Activated T-cell treated with anti-CD3 and anti-CD28 coated beads, Interleukin-2, amount 50 U/mL, for 72 hours (primary cell): Measurements from ENCODE around the gene POMT2. TPM values are rescaled to one million over a fixed set of nuclear protein-coding genes. Genes with fewer than 3 reads are reported as not detected.
A peak's percentile ranks its signal among the peaks of the same experiment; 100 is the strongest.
"Not testable (repeated sequence)": the region's sequence is repeated elsewhere in the genome, so short reads cannot be mapped to it uniquely, and the experiment has no call there.

Experiments
- ATAC-seq, 2 donors: fragments of 150-1000 bp; cut with Tn5 transposase; replicated peaks in 1 of 2; 2 replicates each; pipeline ENCODE4 v1.10.0; 2021; ENCODE audit warnings: moderate library complexity in 2 of 2, mild to moderate bottlenecking in 1 of 2
- DNase-seq, 2 donors: peaks; one replicate each; pipeline ENCODE4 v3.0.0; 2021 to 2022; ENCODE audit warnings: mixed read lengths in 1 of 2
- H3K27ac Mint-ChIP-seq: one replicate; pipeline ENCODE4 v1.8.0; 2022; ENCODE audit warnings: mild to moderate bottlenecking, moderate library complexity, mixed read lengths
- H3K27me3 Mint-ChIP-seq: one replicate; pipeline ENCODE4 v1.8.0; 2022; ENCODE audit warnings: low read depth, mixed read lengths
- H3K36me3 Mint-ChIP-seq, 2 donors: one replicate each; pipeline ENCODE4 v1.8.0; 2022; ENCODE audit warnings: mixed read lengths in 2 of 2, mild to moderate bottlenecking in 1 of 2; ENCODE audit not compliant: insufficient read depth in 2 of 2
- H3K4me1 Mint-ChIP-seq: one replicate; pipeline ENCODE4 v1.8.0; 2022; ENCODE audit warnings: low read depth, mixed read lengths
- H3K4me3 Mint-ChIP-seq, 2 donors: one replicate each; pipeline ENCODE4 v1.8.0; 2022; ENCODE audit warnings: mild to moderate bottlenecking in 2 of 2, mixed read lengths in 2 of 2, moderate library complexity in 2 of 2
- H3K9me3 Mint-ChIP-seq, 2 donors: one replicate each; pipeline ENCODE4 v1.8.0; 2022; ENCODE audit warnings: mixed read lengths in 2 of 2
- total RNA-seq, 2 donors: library from RNA; stranded (reverse); gene quantifications; one replicate each; pipeline ENCODE4 v1.2.3, GENCODE V29; 2022

The POMT2 gene
- total RNA-seq, 2 donors from 2014 or later, result 14.7 to 18.1 TPM

- ATAC-seq, result no peak
- no peaks in the 10 kb centered on the region for H3K36me3 Mint-ChIP-seq
- no peaks in the 10 kb centered on the region for H3K9me3 Mint-ChIP-seq
- H3K27ac Mint-ChIP-seq, result no peak overlapping the region
- H3K4me3 Mint-ChIP-seq, result peak overlapping the region; percentile 36 to 80
- no peak for DNase-seq
- H3K4me1 Mint-ChIP-seq, result peaks cover 22% of the 10 kb centered on the region
- H3K27me3 Mint-ChIP-seq, result no peaks in the 10 kb centered on the region
These were observed 1.3 kb downstream of the POMT2 start for GRCh38 chr14:77319422-77319821.

- DNase-seq, ATAC-seq, H3K27me3 Mint-ChIP-seq, H3K36me3 Mint-ChIP-seq, H3K9me3 Mint-ChIP-seq, H3K4me3 Mint-ChIP-seq, H3K27ac Mint-ChIP-seq: not testable (repeated sequence)
- H3K4me1 Mint-ChIP-seq, result peaks cover 22% of the 10 kb centered on the region
These were observed 1.9 kb downstream of the POMT2 start for GRCh38 chr14:77318756-77319155.

- no peak for ATAC-seq
- Mint-ChIP-seq H3K27me3 (no peaks in the 10 kb centered on the region), H3K36me3 (no peaks in the 10 kb centered on the region), H3K27ac (no peak overlapping the region), H3K4me3 (no peak overlapping the region), H3K9me3 (no peaks in the 10 kb centered on the region), H3K4me1 (peaks cover 22% of the 10 kb centered on the region)
- no peak for DNase-seq
These were observed 2.6 kb downstream of the POMT2 start for GRCh38 chr14:77318006-77318553.

DNA sequence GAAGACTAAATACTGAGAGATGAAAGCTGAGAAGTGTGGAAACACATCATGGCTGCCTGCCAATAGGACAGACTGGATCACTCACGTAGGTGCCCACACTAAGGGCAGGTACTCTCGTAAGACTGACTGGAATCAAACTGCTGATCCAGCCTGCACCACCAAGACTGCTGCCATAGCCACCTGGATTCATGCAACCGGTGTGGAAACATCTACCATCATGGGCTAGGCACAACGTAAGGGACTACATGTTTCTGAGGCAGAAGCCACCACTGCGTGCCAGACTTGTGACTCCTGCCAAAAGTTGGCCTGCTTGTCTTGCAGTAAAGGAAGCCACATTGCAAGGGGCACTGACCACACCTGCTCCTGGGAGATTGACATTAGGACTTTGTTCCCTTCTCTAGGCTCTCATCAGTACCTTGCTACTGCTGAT, 3.8 kb downstream of the POMT2 start:
- Mint-ChIP-seq H3K36me3 (no peaks in the 10 kb centered on the region), H3K27me3 (no peaks in the 10 kb centered on the region), H3K9me3 (no peaks in the 10 kb centered on the region), H3K27ac (no peak overlapping the region), H3K4me3 (no peak overlapping the region), H3K4me1 (peaks cover 13% of the 10 kb centered on the region)
- ATAC-seq (no peak), DNase-seq (no peak)

GRCh38 chr14:77316195-77316505, 4.5 kb downstream of the POMT2 start:
- ATAC-seq (no peak), DNase-seq (no peak)
- Mint-ChIP-seq H3K27ac (no peak overlapping the region), H3K4me3 (no peak overlapping the region), H3K9me3 (no peaks in the 10 kb centered on the region), H3K4me1 (peaks cover 9% of the 10 kb centered on the region), H3K36me3 (no peaks in the 10 kb centered on the region), H3K27me3 (no peaks in the 10 kb centered on the region)

DNA sequence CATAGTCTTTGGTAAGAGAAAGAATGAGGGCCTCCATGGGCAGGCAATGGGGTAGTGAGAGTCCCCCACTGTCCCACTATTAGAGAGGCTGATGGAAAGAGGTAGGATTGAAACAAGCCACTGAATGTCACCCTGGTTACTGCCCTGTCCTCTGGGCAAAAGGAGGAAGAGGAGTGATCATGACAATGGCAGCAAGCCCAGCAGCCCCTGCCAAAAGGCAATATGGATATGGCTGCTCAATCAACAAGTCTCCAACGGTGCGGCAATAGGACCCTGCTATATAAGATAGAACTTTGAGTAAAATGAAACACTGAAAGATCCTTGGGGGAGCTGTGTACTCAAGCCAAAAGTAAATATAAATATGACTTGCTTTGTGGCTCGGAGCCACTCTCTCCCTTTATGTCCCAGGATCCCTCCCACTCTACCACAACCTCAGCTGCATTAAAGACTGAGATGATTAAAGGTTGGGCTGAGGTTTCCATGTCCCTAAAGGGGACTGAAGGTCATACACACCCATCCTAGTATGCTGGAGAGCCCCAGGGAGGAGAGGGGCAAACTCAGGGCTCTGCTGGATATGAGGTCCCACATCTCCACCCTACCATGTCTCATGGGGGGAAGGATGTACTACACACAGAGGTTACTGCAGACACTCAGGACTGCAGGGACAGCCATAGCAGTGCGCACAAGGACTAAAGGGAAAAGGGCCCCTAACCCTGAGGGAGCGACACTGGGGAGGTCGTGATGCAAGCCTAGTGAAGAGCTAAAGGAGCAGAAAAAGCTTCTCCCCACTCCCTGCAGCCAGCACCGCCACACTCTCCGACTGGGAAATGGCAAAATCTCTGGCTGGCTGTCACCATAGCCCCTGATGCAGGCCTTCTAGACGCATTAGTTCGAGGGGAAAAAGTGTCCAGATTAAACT, 5.9 kb downstream of the POMT2 start:
- no peak overlapping the region for H3K4me3 Mint-ChIP-seq
- no peaks in the 10 kb centered on the region for H3K36me3 Mint-ChIP-seq
- no peaks in the 10 kb centered on the region for H3K9me3 Mint-ChIP-seq
- ATAC-seq (no peak), DNase-seq (no peak)
- no peak overlapping the region for H3K27ac Mint-ChIP-seq
- H3K27me3 Mint-ChIP-seq, result no peaks in the 10 kb centered on the region
- peaks cover 5% of the 10 kb centered on the region for H3K4me1 Mint-ChIP-seq

DNA sequence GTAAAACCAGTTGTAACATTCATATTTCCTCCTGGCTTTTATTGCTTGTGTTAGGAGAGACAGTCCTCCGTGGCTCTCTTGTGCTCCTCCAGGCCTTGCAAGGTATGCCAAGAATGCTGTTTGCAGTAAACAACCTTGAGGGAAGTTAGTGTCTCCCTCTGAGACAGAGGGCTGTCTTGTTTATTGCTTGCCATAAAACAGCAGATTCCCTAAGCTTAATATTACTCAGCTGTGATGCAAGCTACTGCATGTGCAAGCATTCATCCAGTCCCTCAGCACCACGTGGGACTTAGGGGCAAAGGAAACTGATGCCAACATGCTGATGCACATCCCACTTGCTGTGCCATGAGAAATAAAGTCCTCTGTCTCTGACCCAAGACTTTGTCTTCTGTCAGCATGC, 6.6 kb downstream of the POMT2 start:
- DNase-seq (no peak), ATAC-seq (no peak)
- Mint-ChIP-seq H3K9me3 (no peaks in the 10 kb centered on the region), H3K4me3 (no peak overlapping the region), H3K36me3 (no peaks in the 10 kb centered on the region), H3K27ac (no peak overlapping the region), H3K27me3 (no peaks in the 10 kb centered on the region), H3K4me1 (no peaks in the 10 kb centered on the region)

DNA sequence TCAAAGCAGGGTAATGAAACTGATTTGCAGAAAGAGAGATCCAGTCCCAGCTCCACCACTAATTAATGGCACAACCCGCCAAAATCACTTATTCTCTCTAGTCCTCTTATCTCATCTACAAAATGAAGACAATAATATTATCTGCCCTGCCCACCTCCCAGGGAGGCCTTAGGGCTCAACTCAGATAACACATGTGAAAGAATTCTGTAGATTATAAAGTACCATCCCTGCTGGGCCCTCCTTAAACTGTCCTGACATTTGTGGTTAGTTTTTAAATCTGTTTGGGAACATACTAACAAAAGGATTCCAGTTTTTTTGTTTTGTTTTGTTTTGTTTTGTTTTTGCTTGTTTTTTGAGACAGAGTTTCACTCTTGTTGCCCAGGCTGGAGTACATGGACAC, 7.3 kb downstream of the POMT2 start:
- Mint-ChIP-seq H3K4me1 (no peaks in the 10 kb centered on the region), H3K27me3 (no peaks in the 10 kb centered on the region), H3K4me3 (no peak overlapping the region), H3K27ac (no peak overlapping the region), H3K9me3 (no peaks in the 10 kb centered on the region), H3K36me3 (no peaks in the 10 kb centered on the region)
- ATAC-seq (no peak), DNase-seq (no peak)

GRCh38 chr14:77311217-77311616, 9.5 kb downstream of the POMT2 start:
- no peaks in the 10 kb centered on the region for H3K9me3 Mint-ChIP-seq
- H3K4me3 Mint-ChIP-seq, result no peak overlapping the region
- H3K36me3 Mint-ChIP-seq, result no peaks in the 10 kb centered on the region
- no peaks in the 10 kb centered on the region for H3K27me3 Mint-ChIP-seq
- H3K4me1 Mint-ChIP-seq, result peaks cover 13% of the 10 kb centered on the region
- ATAC-seq (no peak), DNase-seq (no peak)
- no peak overlapping the region for H3K27ac Mint-ChIP-seq

DNA sequence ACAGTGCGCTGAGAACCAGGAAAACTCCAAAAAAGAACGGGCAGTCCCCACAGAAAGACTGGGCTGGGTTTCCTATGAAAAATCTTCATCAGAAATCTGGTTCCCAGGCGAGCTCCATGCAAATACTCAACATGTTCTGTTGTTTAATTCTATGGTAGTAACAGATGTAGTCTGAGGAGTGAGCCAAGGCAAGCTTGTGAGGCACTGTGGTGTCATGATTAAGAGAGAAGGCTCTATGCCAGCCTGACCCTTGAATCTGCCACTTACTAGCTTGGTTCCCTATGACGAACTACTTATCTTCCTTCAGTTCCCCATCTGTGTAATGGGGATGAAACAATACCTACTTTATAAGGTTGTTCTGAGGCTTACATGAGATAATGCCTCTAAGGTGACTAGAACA, 10.7 kb downstream of the POMT2 start:
- H3K4me1 Mint-ChIP-seq, result peaks cover 20% of the 10 kb centered on the region
- ATAC-seq, result no peak
- H3K36me3 Mint-ChIP-seq, result no peaks in the 10 kb centered on the region
- H3K4me3 Mint-ChIP-seq, result no peak overlapping the region
- no peaks in the 10 kb centered on the region for H3K27me3 Mint-ChIP-seq
- H3K27ac Mint-ChIP-seq, result no peak overlapping the region
- H3K9me3 Mint-ChIP-seq, result no peaks in the 10 kb centered on the region
- DNase-seq, result no peak

GRCh38 chr14:77309131-77309530, 11.6 kb downstream of the POMT2 start:
- H3K27me3 Mint-ChIP-seq, result no peaks in the 10 kb centered on the region
- no peaks in the 10 kb centered on the region for H3K9me3 Mint-ChIP-seq
- H3K4me1 Mint-ChIP-seq, result peaks cover 29% of the 10 kb centered on the region
- ATAC-seq, result no peak
- no peak overlapping the region for H3K27ac Mint-ChIP-seq
- DNase-seq, result no peak
- H3K36me3 Mint-ChIP-seq, result no peaks in the 10 kb centered on the region
- no peak overlapping the region for H3K4me3 Mint-ChIP-seq

GRCh38 chr14:77306851-77307496, 13.7 kb downstream of the POMT2 start:
- Mint-ChIP-seq H3K9me3 (no peaks in the 10 kb centered on the region), H3K36me3 (no peaks in the 10 kb centered on the region), H3K27me3 (no peaks in the 10 kb centered on the region), H3K4me1 (peaks cover 49% of the 10 kb centered on the region), H3K27ac (no peak overlapping the region), H3K4me3 (peak overlapping the region in 1 of 2 donors; percentile 16)
- ATAC-seq (no peak), DNase-seq (peak in 1 of 2 donors; percentile 21)

- peaks cover 53% of the 10 kb centered on the region for H3K4me1 Mint-ChIP-seq
- H3K27ac Mint-ChIP-seq, result no peak overlapping the region
- H3K27me3 Mint-ChIP-seq, result no peaks in the 10 kb centered on the region
- DNase-seq (no peak), ATAC-seq (no peak)
- H3K9me3 Mint-ChIP-seq, result no peaks in the 10 kb centered on the region
- no peaks in the 10 kb centered on the region for H3K36me3 Mint-ChIP-seq
- no peak overlapping the region for H3K4me3 Mint-ChIP-seq
These were observed 14.3 kb downstream of the POMT2 start for GRCh38 chr14:77306416-77306815.
